HUES48 (cell line): ENCODE data around the gene SLIT3.

Source experiments
- H3K27ac ChIP-seq: one replicate; pipeline ENCODE4 v1.7.0; 2013; ENCODE audit warnings: low read depth, low read length, inconsistent platforms
- H3K27me3 ChIP-seq: 2 replicates; pipeline ENCODE4 v1.6.1; 2013; ENCODE audit warnings: mild to moderate bottlenecking, low read length; ENCODE audit not compliant: control insufficient read depth, insufficient read depth
- H3K36me3 ChIP-seq: 2 replicates; pipeline ENCODE4 v1.6.1; 2013; ENCODE audit warnings: low read length; ENCODE audit not compliant: control insufficient read depth, insufficient read depth
- H3K4me1 ChIP-seq: 2 replicates; pipeline ENCODE4 v1.6.1; 2013; ENCODE audit warnings: mild to moderate bottlenecking, low read length; ENCODE audit not compliant: control insufficient read depth, insufficient read depth
- H3K4me3 ChIP-seq: 2 replicates; pipeline ENCODE4 v1.5.1; 2013; ENCODE audit warnings: mild to moderate bottlenecking, low read depth, low read length
- H3K9ac ChIP-seq: 2 replicates; pipeline ENCODE4 v1.6.1; 2013; ENCODE audit warnings: mild to moderate bottlenecking, low read depth, low read length, moderate library complexity
- H3K9me3 ChIP-seq: 2 replicates; pipeline ENCODE4 v1.6.1; 2013; ENCODE audit warnings: low read length; ENCODE audit not compliant: control insufficient read depth, insufficient read depth

Gene SLIT3

GRCh38 chr5:168707716-168708695 lies 592.9 kb downstream of the SLIT3 start:
- Histone ChIP-seq H3K4me1 (0 out of 2 replicates have a peak, but pooled peaks cover 5% of the 10 kb centered on the region), H3K4me3 (no peak overlapping the region), H3K27ac (no peak overlapping the region), H3K9ac (no peak overlapping the region), H3K9me3 (no peaks in the 10 kb centered on the region), H3K36me3 (no peaks in the 10 kb centered on the region), H3K27me3 (no peaks in the 10 kb centered on the region)

GRCh38 chr5:168706655-168707069 lies 594.3 kb downstream of the SLIT3 start:
- Histone ChIP-seq H3K4me3 (no peak overlapping the region), H3K9me3 (no peaks in the 10 kb centered on the region), H3K27me3 (no peaks in the 10 kb centered on the region), H3K4me1 (no peaks in the 10 kb centered on the region), H3K9ac (no peak overlapping the region), H3K36me3 (no peaks in the 10 kb centered on the region), H3K27ac (no peak overlapping the region)

GRCh38 chr5:168705321-168705720 lies 595.6 kb downstream of the SLIT3 start:
- H3K27ac ChIP-seq = no peak overlapping the region
- no peaks in the 10 kb centered on the region for H3K9me3 ChIP-seq
- no peaks in the 10 kb centered on the region for H3K36me3 ChIP-seq
- H3K4me3 ChIP-seq = no peak overlapping the region
- no peak overlapping the region for H3K9ac ChIP-seq
- H3K27me3 ChIP-seq = no peaks in the 10 kb centered on the region
- H3K4me1 ChIP-seq = no peaks in the 10 kb centered on the region

- no peaks in the 10 kb centered on the region for H3K9me3 ChIP-seq
- no peak overlapping the region for H3K4me3 ChIP-seq
- no peaks in the 10 kb centered on the region for H3K4me1 ChIP-seq
- H3K36me3 ChIP-seq = no peaks in the 10 kb centered on the region
- H3K27me3 ChIP-seq = no peaks in the 10 kb centered on the region
- H3K9ac ChIP-seq = no peak overlapping the region
- no peak overlapping the region for H3K27ac ChIP-seq
Measured at GRCh38 chr5:168702511-168702910, 598.4 kb downstream of the SLIT3 start.

GRCh38 chr5:168701641-168702040 lies 599.3 kb downstream of the SLIT3 start:
- H3K9ac ChIP-seq = no peak overlapping the region
- no peaks in the 10 kb centered on the region for H3K9me3 ChIP-seq
- no peaks in the 10 kb centered on the region for H3K27me3 ChIP-seq
- no peak overlapping the region for H3K27ac ChIP-seq
- H3K36me3 ChIP-seq = no peaks in the 10 kb centered on the region
- H3K4me3 ChIP-seq = no peak overlapping the region
- H3K4me1 ChIP-seq = no peaks in the 10 kb centered on the region

GRCh38 chr5:168699002-168699401 lies 601.9 kb downstream of the SLIT3 start:
- Histone ChIP-seq H3K4me1 (no peaks in the 10 kb centered on the region), H3K27me3 (no peaks in the 10 kb centered on the region), H3K36me3 (no peaks in the 10 kb centered on the region), H3K27ac (no peak overlapping the region), H3K9me3 (no peaks in the 10 kb centered on the region), H3K4me3 (no peak overlapping the region), H3K9ac (no peak overlapping the region)

- Histone ChIP-seq H3K9ac (no peak overlapping the region), H3K9me3 (no peaks in the 10 kb centered on the region), H3K36me3 (no peaks in the 10 kb centered on the region), H3K4me1 (no peaks in the 10 kb centered on the region), H3K27me3 (no peaks in the 10 kb centered on the region), H3K27ac (no peak overlapping the region), H3K4me3 (no peak overlapping the region)
Measured at GRCh38 chr5:168697034-168697720, 603.8 kb downstream of the SLIT3 start.

- Histone ChIP-seq H3K27me3 (no peaks in the 10 kb centered on the region), H3K4me3 (no peak overlapping the region), H3K36me3 (no peaks in the 10 kb centered on the region), H3K27ac (no peak overlapping the region), H3K9me3 (no peaks in the 10 kb centered on the region), H3K4me1 (no peaks in the 10 kb centered on the region), H3K9ac (no peak overlapping the region)
Measured at GRCh38 chr5:168696611-168697010, 604.3 kb downstream of the SLIT3 start.

- no peak overlapping the region for H3K9ac ChIP-seq
- H3K9me3 ChIP-seq = no peaks in the 10 kb centered on the region
- H3K27ac ChIP-seq = no peak overlapping the region
- H3K36me3 ChIP-seq = no peaks in the 10 kb centered on the region
- no peaks in the 10 kb centered on the region for H3K27me3 ChIP-seq
- no peaks in the 10 kb centered on the region for H3K4me1 ChIP-seq
- H3K4me3 ChIP-seq = no peak overlapping the region
Measured at GRCh38 chr5:168695301-168695835, 605.6 kb downstream of the SLIT3 start.

- no peaks in the 10 kb centered on the region for H3K4me1 ChIP-seq
- no peaks in the 10 kb centered on the region for H3K9me3 ChIP-seq
- no peak overlapping the region for H3K27ac ChIP-seq
- H3K9ac ChIP-seq = no peak overlapping the region
- H3K36me3 ChIP-seq = no peaks in the 10 kb centered on the region
- no peak overlapping the region for H3K4me3 ChIP-seq
- H3K27me3 ChIP-seq = no peaks in the 10 kb centered on the region
Measured at GRCh38 chr5:168694289-168694688, 606.6 kb downstream of the SLIT3 start.

- no peaks in the 10 kb centered on the region for H3K4me1 ChIP-seq
- no peaks in the 10 kb centered on the region for H3K9me3 ChIP-seq
- no peaks in the 10 kb centered on the region for H3K27me3 ChIP-seq
- H3K9ac ChIP-seq = no peak overlapping the region
- no peaks in the 10 kb centered on the region for H3K36me3 ChIP-seq
- no peak overlapping the region for H3K4me3 ChIP-seq
- H3K27ac ChIP-seq = no peak overlapping the region
Measured at GRCh38 chr5:168693883-168694282, 607.1 kb downstream of the SLIT3 start.
